HG03521 (cell line): Measurements from ENCODE around the gene MOGAT2.
"Not testable (repeated sequence)": the region's sequence is repeated elsewhere in the genome, so short reads cannot be mapped to it uniquely, and the experiment has no call there.

Experiments
- ATAC-seq: cut with Tn5 transposase; IDR thresholded peaks from one replicate; pipeline ENCODE4 v1.9.1; 2021; ENCODE audit warnings: mild to moderate bottlenecking, moderate library complexity; ENCODE audit not compliant: unreplicated experiment

MOGAT2 gene

GRCh38 chr11:75718419-75719339, 1.0 kb downstream of the MOGAT2 start:
- no peak for ATAC-seq

DNA sequence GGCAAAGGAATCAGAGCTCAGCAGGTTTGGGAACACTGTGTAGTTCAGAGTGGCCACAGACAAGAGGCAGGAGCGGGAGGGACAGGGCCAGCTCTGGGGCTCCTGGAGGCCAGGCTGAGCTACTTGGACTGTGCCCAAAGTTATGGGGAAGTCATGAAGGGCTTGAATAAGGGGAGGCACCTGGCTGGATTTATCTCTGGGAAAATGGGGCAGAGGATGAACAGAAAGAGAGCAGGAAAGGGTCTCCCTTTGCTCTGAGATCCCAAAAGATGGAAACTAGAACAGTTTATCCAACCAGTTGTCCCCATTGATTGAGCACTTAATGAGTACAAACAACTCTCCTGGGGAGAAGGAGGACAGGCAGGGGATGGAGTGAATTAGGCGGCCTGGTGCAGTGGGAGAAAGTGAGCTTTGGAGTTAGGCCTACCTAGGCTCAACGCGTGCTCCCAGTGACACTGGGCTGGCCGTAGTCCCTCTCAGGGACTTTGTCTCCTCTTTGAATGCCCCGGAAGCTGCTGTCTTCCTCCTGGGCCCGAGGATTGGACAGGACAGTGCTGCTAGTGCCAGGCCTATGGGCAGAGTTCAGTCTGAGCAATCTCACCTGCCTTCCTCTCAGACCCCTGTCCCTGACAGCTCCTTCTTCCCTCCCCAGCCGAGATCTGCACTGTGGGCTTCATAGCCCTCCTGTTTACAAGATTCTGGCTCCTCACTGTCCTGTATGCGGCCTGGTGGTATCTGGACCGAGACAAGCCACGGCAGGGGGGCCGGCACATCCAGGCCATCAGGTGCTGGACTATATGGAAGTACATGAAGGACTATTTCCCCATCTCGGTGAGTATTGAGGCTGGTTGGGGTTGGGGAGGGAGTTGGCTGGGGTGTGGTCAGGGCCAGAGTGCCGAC, 2.0 kb downstream of the MOGAT2 start:
- no peak for ATAC-seq

DNA sequence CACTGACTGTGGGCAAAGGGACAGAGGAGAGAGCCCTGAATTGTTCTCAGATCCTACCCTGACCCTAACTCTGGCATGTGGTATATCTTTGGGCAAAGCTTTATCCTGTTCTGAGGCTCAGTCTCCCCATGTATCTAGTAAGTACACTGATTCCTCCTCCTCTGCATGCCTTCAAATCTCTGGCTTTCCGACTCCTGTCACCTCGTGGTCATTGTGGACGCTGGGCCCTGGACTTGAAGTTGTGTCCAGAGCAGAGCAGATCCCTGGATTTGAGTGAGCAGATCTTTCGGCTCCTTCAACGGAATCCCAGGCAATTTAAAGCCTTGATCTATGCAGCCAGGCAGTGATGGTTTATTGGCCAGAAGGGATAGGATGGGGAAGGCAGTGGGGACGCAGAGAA, 3.0 kb downstream of the MOGAT2 start:
- no peak for ATAC-seq

DNA sequence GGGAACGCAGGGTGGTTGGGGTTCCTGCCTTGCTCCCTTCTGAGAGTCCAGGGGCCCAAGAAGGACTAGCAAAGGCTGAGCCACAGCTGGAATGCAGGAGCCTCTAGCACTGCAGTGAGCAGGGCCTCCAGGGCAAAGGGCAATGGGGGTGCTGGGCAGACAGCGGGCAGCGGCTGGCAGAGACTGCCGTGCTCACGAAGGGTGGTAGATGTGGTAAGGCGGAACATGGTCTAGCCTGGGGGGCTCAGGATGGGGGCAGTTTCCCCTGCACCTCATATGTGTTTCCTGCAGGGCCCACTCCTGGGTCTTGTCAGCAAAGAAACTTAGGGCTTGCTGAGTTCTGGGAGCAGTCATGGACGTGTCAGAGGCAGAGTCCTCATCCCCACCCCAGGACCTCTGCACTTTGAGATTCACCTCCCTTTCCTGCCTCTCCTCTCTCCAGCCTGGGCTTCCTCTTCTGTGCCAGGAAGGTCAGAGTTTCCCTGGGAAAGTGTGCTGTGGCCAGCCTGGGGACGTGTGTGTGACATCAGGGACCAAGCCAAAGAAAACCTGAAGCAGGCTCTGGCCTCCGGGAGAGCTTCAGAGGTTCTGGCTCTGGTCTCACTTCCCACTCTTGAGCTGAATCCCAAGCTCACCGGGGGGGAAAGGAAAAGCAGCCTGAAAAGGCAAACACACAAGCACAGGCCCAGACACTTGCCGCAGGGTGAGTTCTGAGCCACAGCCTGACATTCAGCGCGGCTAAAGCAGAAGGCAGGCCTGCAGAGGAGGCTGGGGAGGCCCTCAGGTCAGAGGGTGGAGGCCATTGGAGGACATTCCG, 4.4 kb downstream of the MOGAT2 start:
- ATAC-seq: no peak

DNA sequence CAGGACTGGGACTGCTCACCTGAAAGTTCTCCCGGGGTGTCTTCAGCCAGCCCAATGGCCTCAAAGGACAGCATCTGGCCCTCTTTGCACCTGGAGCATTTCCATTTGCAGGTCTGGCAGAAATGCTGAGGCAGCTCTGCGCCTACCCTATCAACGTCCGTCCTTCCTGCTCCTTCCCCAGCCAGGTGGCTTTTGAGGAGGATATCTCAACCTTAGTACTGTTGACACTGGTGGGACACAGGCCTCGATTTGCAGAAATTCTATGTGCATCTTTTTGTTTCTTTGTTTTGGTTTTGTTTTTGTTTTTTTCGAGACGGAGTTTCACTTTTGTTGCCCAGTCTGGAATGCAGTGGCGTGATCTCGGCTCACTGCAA, 5.0 kb downstream of the MOGAT2 start:
- ATAC-seq: no peak

DNA sequence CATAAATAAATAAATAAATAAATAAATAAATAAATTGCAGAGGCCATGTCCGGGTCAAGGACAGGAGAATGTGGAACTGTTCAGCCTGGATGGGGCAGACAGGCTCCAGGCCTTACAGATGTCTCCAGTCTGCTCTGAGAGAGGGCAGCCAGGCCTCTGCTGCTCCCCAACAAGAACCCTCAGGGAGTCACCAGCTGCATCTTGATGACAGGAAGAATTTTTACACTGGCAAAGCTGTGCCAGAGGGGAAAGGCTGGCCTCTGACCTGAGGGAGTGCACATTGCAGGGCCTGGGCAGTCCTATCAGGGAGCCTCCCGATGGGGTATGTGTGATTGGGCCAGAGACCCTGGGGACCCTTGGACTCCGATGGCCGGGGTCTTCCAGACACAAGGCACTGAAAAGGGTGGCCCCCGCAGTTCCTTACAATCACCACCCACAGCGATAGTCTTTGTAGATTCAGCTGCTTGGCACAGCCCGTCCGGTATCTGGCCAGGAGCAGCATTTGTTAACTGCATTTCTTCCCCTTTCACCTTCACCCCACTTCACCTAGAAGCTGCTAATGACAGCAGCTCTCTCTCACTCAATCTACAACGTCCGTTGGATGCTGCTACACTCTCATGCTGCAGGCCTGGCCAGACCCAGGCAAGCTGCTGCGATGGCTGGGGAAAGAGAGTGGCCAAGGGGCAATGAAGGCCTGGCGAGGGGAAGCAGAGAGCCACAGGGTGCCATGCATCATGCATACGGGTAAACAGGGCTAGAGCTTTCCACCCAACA, 8.1 kb downstream of the MOGAT2 start:
- ATAC-seq: no peak

DNA sequence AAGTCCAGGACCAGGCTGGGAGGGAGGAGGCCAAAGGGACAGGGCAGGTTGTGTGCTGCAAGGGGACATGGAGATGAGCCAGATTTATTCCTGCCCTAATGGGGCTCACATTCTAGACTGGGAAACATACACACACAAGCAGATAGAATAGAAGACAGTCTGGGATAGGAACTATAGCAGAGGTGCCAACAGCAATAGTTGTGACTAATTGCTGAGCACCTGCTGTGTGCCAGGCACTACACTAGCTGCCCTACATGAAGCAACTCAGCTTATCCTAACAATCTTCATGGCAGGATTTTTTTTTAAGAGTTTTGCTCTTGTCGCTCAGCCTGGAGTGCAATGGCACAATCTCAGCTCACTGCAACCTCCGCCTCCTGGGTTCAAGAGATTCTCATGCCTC, 11.4 kb downstream of the MOGAT2 start:
- no peak for ATAC-seq

- ATAC-seq: no peak
Observed at GRCh38 chr11:75731095-75731494, 13.5 kb downstream of the MOGAT2 start.

DNA sequence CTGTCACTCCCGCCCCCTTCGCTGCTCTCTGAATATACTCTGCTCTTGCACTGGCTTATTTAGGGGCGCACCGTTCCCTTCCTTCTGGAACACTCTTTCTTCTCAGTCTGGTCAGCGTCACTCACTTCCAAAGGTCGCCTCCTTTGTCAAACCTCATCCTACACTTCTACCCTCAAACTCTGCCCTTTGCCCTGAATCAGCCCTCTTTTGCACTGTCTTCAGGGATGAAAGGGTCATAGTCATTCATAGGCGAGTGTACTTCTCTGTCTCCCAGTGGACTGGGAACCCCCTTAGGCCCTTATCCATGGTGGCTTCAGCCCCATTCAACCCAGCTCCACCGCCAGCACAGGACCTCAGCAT, 15.4 kb downstream of the MOGAT2 start:
- ATAC-seq: no peak

DNA sequence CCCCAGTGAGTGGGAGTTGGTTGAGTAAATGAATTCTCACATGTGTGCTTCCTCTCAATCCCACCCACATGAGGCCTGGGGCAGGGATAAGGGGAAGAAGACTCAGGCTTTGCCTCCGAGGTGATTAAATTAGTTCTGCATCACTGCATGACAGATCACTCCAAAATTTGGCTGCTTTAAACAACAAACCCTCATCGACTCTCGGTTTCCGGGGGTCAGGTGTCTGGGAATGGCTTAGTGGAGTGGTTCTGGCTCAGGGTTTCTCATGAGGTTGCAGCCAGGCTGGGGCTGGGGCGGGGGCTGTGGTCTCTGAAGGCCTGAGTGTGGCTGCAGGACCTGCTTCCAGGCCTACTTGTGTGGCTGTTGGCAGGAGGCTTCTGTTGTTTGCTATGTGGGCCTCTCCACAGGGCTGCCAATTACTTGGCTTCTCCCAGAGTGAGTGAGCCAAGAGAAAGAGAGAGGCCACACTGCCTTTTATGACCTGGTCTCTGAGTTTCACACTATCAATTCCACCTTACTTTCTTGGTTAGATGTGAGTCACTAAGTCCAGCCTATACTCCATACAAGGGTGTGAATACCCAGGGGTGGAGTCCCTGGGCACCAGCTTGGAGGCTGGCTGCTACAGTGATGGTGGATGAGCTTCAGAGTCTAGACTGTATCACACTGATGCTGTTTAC, 15.9 kb downstream of the MOGAT2 start:
- no peak for ATAC-seq

DNA sequence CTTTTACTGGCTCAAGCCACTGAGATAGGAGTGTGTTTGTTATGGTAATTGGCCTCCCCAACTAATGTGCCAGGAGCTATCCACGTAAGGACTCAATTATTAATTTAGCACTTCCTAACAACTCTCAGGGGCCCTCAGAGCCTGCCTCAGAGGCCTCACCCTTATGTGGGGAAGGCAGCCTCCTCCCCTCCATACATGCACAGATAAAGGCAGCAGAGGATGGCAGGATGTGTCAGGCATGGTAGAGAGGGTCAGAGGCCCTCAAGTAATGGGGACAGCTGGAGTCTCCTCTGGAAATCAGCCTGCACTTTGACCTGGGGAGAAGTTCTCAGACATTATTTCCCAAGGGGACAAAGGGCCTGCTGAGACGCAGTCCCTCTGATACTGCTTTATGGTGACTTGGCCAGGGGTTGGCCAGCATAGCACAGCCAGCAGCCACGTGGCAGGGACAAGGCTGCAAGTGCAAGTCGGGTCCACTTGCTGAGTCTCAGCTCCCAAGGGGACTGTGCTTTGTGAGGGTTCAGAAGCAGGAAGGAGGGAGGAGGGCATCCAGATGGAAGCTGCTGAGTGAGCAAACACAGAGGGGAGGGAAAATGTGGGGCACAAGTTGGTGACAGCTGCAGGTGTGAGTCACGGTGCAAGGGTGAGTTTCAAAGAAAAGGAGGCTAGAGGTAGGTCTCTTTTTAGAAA, 17.0 kb downstream of the MOGAT2 start:
- no peak for ATAC-seq

GRCh38 chr11:75735181-75735845, 17.7 kb downstream of the MOGAT2 start:
- ATAC-seq: no peak

- ATAC-seq: no peak
Observed at GRCh38 chr11:75737314-75737713, 19.7 kb downstream of the MOGAT2 start.

DNA sequence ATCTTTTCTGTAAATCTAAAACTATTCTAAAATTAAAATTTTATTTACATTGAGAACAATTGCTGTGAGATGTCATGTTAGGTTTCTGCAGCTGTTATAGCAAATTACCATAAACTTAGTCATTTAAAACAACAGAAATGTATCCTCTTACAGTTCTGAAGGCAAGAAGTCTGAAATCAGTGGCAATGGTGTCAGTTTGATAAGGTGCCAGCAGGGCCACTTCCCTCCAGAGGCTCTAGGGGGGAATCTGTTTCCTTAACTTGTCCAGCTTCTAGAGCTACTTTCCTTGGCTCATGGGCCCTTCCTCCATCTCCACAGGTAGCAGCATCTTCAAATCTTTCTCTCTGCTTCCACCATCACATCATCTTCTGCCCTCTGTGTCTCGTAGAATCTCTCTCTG, 23.0 kb downstream of the MOGAT2 start:
- no peak for ATAC-seq

DNA sequence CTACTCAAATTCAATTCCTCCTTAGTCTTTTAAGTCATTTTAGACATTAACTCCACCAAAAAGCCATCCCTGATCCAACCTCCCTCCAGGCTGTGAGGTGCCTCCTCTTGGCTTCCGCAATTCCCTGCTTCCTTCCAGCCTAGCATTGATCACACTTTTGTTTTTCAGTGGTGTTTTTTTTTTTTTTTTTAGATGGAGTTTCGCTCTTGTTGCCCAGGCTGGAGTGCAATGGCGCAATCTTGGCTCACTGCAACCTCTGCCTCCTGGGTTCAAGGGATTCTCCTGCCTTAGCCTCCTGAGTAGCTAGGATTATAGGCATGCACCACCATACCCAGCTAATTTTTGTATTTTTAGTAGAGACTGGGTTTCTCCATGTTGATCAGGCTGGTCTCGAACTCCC, 25.5 kb downstream of the MOGAT2 start:
- not testable (repeated sequence) for ATAC-seq

DNA sequence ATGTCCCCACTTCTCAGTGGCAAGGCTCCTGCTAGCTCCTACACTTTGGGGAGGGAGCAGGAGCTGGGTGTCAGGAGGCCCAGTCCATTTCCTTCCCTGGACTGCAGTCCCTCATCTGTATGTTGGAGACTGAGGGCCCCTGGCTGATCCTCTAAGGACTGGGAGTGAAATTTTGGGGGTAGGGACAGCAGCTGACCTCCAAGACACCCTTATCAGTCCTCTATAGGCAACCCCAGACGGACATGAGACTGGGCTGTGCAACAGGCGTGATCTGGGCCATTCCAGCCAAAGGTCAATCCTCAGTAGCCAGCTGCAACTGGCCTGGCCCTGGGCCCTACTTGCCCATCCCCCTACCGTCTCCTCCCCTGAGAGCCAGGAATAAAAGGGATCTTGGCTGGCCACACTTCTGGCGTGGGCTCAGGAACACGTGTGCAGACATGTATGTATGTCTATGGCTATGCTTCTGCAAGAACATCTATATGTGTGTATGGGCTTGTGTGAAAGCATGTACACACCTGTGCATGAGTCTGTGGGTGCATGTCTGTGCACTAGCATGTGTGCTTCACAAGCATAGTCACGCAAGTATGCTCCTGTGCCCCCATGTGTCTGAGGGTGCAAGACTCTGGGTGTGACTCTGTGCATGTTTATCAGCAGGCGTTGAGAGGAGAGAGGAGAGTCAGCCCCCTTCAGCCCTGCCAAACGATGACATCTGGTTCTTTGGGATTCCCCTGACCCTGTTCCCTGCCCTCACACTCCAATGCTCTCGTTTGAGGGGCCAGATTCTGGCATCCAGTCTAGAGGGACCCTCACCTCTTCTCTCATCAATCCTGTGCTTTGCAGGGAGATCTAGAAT, 26.3 kb downstream of the MOGAT2 start:
- no peak for ATAC-seq

- ATAC-seq: no peak
Observed at GRCh38 chr11:75745807-75746206, 28.2 kb downstream of the MOGAT2 start.
